GM19324 (cell line): ENCODE results near the gene SLC35E1.

Source experiments
- ATAC-seq: cut with Tn5 transposase; IDR thresholded peaks from one replicate; pipeline ENCODE4 v1.9.1; 2021; ENCODE audit warnings: mild to moderate bottlenecking, moderate library complexity; ENCODE audit not compliant: unreplicated experiment, low FRiP score

The SLC35E1 gene

GRCh38 chr19:16572332-16573211, at the start of gene SLC35E1:
Gene SLC35E1 (minus strand): TSS chr19:16572415. CDS start chr19:16572364, 51 bp downstream.
- ATAC-seq = peak; percentile 87

- no peak for ATAC-seq
Observed at GRCh38 chr19:16621165-16621800, 49.1 kb upstream of the SLC35E1 start.

- no peak for ATAC-seq
Observed at GRCh38 chr19:16620584-16620983, 48.4 kb upstream of the SLC35E1 start.

GRCh38 chr19:16620018-16620417, 47.8 kb upstream of the SLC35E1 start:
- ATAC-seq = no peak

- ATAC-seq = no peak
Observed at GRCh38 chr19:16619457-16619856, 47.2 kb upstream of the SLC35E1 start.

GRCh38 chr19:16618248-16618647, 46.0 kb upstream of the SLC35E1 start:
- ATAC-seq = no peak

- ATAC-seq = no peak
Observed at GRCh38 chr19:16615808-16616207, 43.6 kb upstream of the SLC35E1 start.

- no peak for ATAC-seq
Observed at GRCh38 chr19:16614941-16615340, 42.7 kb upstream of the SLC35E1 start.

- no peak for ATAC-seq
Observed at GRCh38 chr19:16613841-16614240, 41.6 kb upstream of the SLC35E1 start.

- ATAC-seq = no peak
Observed at GRCh38 chr19:16612636-16613035, 40.4 kb upstream of the SLC35E1 start.

GRCh38 chr19:16611121-16611520, 38.9 kb upstream of the SLC35E1 start:
- no peak for ATAC-seq

- ATAC-seq = no peak
Observed at GRCh38 chr19:16609511-16610200, 37.4 kb upstream of the SLC35E1 start.

- ATAC-seq = no peak
Observed at GRCh38 chr19:16608290-16608739, 36.1 kb upstream of the SLC35E1 start.

GRCh38 chr19:16607819-16608218, 35.6 kb upstream of the SLC35E1 start:
- ATAC-seq = no peak

- ATAC-seq = no peak
Observed at GRCh38 chr19:16605553-16605994, 33.4 kb upstream of the SLC35E1 start.

- ATAC-seq = no peak
Observed at GRCh38 chr19:16605115-16605514, 32.9 kb upstream of the SLC35E1 start.

GRCh38 chr19:16604615-16605014, 32.4 kb upstream of the SLC35E1 start:
- ATAC-seq = no peak

- ATAC-seq = no peak
Observed at GRCh38 chr19:16603090-16603489, 30.9 kb upstream of the SLC35E1 start.

- ATAC-seq = no peak
Observed at GRCh38 chr19:16601378-16602052, 29.3 kb upstream of the SLC35E1 start.

- ATAC-seq = no peak
Observed at GRCh38 chr19:16600824-16601223, 28.6 kb upstream of the SLC35E1 start.
